NCI-H2227 treated with DMSO at 0.1 percent for 48 hours (cell line): Measurements from ENCODE around the gene TEKTIP1.

Experiments
- DNase-seq: peaks from one replicate; lab custom pipeline; 2025; lab: John Stamatoyannopoulos, UW

TEKTIP1 gene

GRCh38 chr19:3538965-3539755, at the start of gene TEKTIP1:
TSS of gene TEKTIP1 (plus strand) at chr19:3539174. CDS start at chr19:3539178, 4 bp downstream.
- DNase-seq, result no peak

DNA sequence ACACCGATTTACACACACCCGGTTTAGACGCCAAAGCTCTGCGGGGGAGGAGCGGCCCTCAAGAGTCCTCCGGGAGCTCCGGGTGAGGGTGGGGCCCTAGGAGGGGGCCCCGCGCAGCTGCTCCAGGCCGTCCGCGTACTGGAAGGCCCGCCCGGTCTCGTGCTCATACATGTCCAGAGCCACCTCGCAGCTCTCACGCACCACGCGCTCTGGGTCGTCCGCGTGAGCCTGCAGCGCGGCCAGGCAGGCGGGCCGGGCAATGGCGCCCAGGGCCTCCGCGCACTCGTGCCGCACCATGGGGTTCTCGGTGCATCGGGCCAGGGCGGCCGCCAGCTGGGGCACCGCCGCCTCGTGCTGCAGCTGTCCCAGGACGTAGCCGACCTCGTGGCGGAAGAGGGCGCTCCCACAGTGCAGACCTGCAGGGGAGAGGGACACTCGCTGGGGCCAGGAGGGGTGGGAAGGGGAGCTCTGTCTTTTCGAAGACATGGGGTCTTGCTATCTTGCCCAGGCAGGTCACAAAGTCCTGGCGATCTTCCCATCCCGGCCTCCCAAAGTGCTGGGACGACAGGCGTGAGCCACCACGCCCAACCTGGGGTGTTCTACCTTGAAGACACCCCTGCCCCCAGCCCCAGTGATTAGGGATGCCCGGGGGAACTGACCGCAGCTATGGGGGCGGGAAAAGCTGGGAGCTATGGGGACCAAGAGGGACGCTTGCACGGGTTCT, 47.4 kb upstream of the TEKTIP1 start:
- DNase-seq, result no peak

DNA sequence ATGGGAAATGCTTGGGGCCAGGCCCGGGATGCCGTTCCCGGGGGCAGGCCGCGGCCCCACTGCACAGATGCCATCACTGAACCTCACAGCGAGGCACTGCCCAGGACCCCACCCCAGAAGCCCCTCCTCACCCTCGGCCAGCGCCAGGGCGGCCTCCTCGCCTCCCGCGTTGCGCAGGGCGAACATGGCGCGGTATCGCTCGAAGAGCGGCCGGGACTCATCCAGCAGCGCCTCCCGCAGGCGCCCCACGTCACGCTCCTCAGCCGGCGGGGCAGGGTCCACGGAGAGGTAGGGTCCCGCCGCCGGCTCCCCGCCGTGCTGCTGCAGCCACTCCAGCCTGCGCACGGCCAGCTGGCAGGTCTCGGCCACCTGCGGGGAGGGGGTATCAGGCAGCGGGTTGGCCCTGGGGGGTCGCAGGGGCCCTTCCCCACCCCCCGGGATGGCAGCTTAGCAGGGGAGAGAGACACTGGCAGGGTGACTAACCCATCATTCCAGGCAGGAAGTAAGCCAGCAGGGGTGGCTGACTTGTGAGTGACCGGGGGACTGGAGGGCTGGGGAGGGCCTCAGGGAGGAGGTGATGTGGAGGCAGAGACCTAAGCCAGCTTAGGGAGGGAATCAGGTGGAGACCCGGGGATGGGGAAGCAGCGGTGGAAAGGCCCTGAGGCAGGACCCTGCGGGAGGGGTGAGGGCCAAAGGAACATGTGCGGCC, 46.7 kb upstream of the TEKTIP1 start:
- DNase-seq, result no peak

GRCh38 chr19:3492919-3493318, 46.1 kb upstream of the TEKTIP1 start:
- DNase-seq, result no peak

- no peak for DNase-seq
These were observed 45.3 kb upstream of the TEKTIP1 start for GRCh38 chr19:3493651-3494050.

- DNase-seq, result no peak
These were observed 44.9 kb upstream of the TEKTIP1 start for GRCh38 chr19:3494051-3494450.

DNA sequence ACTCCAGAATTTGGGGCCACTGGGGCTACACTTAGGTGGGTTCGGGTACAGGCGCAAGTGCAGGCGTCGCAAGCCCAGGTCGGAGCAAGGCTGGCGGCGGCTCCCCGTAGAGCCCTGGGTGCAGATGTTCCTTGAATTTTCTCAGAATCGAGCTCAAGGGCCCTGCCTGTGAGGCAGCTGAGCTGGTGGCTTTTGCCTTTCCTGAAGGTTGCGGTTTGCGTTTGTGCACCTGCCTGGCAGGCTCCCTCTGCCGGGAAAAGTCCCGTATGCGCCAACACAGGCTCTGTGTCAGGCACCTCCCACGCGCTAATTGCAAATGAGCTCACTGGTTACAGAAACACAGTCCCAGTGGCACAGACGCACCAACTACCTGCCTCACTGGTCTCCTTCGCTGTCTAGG, 44.4 kb upstream of the TEKTIP1 start:
- no peak for DNase-seq

DNA sequence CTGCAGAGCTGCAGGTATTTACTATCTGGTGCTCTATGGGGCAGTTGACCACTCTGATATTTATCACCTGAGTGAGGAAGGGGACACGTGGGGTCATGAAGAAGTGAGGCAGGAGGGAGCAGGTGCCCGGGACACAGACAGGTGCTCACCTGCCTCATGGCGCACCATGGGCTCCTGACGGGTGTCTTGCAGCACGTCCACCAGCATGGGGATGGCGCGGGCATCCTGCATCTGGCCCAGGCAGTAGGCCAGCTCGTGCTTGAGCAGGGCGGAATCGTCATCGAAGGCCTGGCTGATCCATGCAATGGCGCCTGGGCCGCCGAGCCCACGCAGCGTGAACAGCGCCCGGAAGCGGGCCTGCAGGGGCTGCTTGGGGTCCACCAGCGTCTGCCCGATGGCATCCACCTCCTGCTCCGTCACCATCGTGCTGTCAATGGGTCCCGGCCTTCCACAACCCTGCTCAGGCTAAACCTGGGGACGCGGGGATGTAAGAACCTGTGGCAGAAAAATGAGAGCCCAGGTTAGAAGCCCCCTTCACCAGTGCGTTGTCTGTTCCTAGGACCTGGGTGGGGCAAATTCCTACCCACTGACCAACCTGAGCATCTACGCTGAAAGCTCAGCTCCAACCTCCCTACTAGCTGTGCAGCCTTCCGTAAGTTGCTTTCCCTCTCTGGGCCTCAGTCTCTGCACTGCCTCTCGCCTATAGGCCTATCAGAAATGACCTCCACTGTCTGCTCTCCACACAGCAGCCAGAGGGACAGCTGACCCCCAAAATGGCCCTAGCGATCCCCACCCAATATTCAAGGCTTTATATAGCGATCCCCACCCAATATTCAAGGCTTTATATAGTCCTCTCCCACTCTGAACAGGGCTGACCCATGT, 42.3 kb upstream of the TEKTIP1 start:
- no peak for DNase-seq

DNA sequence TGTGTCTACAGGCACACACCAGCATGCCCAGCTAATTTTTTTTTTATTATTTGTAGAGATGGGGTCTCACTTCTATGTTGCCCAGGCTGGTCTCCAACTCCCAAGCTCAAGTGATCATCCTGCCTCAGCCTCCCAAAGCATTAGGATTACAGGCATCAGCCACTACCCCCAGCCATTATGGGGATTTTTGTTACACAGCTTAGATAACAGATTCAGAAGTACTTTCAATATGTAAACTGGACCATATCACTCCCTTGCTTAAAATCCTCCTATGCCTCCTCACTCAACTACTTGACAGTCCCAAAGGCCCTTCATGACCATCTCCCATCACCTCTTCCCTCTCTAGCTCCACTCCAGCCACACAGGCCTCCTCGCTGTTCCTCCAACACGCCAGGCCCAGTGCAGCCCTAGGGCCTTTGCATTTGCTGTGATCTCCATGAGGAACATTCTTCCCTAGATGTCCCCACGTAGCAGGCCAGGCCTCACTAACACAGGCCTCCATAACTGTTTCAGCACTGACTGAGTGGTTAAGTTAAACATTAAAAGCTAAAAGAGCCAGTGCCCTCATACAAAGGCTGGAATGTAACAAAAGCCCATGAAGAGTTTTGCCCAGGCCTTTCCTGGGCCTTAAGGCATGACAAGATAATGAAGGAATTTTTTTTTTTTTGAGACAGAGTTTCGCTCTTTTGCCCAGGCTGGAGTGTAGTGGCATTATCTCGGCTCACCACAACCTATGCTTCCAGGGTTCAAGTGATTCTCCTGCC, 41.0 kb upstream of the TEKTIP1 start:
- no peak for DNase-seq

DNA sequence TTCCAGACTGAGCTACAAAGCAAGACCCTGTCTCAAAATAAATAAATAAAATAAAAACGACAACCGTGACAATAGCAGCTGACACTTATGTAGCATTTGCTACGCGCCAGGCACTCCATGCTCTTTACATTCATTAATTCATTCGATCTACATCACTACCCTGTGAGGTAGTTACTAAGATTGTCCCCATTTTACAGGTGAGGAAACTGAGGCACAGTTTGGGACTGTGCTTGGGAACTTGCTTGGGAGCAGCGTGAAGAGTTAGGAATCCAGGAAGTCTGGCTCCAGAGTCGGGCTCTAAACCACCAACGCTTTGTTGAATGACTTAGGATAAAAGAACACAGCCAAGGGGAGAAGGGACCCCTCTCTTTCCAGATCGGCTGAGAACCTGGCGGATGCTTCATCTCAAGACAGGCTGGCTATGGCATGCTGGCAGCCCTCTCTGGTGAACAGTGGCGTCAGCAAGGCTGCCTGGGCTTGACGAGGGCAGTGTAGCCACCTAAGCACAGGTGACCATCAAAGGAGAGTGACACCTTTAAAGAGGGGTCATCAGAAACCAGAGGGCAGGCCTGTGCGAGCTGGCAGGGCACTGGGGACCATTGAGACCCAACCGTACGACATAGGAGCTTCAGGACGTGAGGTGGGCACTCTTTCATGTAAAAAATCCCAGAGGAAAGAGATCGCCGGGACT, 39.1 kb upstream of the TEKTIP1 start:
- DNase-seq, result no peak

GRCh38 chr19:3500429-3501101, 38.4 kb upstream of the TEKTIP1 start, which contains the start of gene DOHH:
TSS of gene DOHH (minus strand) at chr19:3500674. CDS start at chr19:3496814, 3,860 bp downstream.
- peak; percentile 92 for DNase-seq

- DNase-seq, result no peak
These were observed 37.2 kb upstream of the TEKTIP1 start for GRCh38 chr19:3501780-3502179.

DNA sequence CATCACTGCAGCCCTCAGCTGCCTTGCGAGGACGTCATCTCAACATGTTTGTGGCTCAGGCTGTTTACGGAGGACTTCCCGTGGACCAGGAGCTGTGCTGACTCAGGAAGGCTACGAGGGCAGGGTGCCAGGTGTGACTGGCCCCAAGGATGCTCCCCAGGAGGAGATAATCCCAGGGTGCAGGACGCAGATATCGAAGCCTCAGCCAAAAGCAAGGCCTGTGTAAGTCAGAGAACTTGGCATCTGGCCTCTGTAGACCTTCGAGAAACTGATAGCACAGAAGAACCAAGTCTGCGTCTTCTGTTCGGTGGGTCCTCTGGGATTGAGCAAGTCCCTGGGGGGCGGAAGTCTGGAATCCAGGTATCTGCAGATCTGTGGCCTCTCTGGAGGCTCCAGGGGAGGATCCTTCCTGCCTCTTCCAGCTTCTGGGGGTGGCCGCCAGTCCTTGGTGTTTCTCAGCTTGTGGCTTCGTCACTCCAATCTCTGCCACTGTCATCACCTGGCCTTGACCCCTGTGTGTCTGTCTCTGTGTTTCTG, 35.9 kb upstream of the TEKTIP1 start:
- DNase-seq, result no peak

GRCh38 chr19:3504735-3505134, 34.2 kb upstream of the TEKTIP1 start:
- DNase-seq, result no peak

GRCh38 chr19:3505598-3506383, 33.2 kb upstream of the TEKTIP1 start, which contains the start of gene FZR1:
TSS of gene FZR1 (plus strand) at chr19:3506311. CDS start at chr19:3522990, 16,679 bp downstream.
- peak; percentile 84 for DNase-seq

DNA sequence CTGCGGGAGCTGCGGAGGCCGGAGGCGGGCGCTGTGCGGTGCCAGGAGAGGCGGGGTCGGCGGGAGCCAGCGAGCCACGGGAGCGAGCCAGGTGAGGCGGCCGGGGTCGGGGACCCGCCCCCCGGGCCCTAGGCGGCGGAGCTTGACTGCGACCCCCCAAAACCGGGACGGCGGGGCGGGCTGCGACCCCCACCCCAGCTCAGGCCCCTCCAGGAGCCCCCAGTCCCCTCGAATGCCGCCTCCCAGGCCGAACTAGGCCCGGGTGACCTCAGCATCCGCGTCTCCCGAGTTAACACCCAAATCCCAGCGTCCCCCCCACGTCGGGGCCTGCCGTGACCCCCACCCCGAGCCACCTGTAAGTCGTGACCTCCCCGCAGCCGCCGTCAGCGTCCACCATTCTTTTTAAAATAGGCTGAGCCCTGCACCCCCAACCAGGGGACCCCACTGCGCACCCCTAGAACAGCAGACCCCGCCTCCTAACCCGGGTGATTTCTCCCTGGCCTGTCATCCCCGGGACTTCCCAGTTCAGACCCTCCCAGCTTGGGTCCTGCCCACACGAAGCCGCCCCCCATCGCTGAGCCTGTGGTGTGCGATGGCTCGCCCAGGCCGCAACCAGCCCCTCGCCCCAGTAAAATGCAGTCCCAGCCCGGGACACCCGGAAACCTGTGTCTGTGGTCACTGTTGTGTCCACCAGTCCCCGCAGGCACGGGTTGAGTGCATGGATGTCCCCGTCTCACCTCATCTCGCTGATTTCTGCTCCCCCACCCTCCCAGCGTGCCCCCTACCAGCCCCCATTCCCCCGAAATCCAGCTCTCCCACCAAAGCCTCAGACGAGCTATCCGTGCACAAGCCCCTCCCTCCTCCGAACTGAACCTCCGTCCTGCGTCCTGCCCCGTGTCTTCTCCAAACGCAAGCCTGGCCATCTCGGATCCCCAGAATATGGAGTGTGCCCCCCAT, 32.3 kb upstream of the TEKTIP1 start:
- DNase-seq, result no peak

DNA sequence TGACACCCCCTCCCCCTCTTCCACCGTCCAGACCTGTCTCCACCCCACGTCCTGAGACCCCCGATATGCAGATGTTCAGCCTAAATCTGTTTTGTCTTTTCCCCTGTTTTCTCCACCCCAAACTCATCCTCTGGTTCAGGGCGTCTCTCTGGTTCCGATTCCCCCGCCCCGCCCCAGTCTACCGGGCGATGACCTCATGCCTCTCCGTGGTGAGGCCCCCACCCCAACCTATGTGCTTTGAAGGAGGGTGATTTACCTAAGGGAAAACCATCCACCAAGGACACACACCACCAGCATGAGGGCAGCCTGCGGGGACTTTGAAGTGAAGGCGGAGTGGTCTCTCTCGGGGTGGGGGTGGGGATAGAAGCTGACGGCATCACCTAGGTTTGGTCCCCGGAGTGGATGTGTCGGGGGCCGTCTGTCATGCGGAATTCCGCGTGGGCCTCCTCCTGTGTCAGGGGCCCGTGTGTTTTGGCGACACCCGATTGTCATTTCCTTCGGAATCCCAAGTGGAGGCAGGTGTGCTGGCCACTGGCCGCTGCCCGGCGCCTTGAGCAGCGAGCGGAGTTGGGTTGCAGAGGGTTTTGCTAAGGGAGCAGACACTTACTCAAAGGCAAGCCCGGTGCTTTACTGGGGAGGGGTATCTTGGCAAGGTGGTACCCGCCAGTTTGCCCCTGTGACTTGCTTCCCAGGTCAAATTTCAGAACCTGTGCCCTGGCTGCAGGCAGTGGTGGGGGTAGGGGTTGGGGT, 31.4 kb upstream of the TEKTIP1 start:
- no peak for DNase-seq
